H1 (cell line): ENCODE measurements around the gene DHRS7C. TPM values are rescaled to one million over a fixed set of nuclear protein-coding genes. Genes with fewer than 3 reads are reported as not detected.

ENCODE experiments used
- CTCF ChIA-PET: fragments of 300-600 bp; sonication (Branson Sonifier 250); formaldehyde crosslinking; loops from one replicate; lab custom pipeline; 2021; ENCODE audit not compliant: partially characterized antibody; lab: Charles Lee
- POLR2A ChIA-PET: fragments of 300-600 bp; sonication (Branson Sonifier 250); formaldehyde crosslinking; loops from one replicate; lab custom pipeline; 2021; ENCODE audit warnings: inconsistent platforms; ENCODE audit not compliant: partially characterized antibody; lab: Charles Lee
- DNase-seq, 2 experiments: peaks; one replicate each; pipeline versions ENCODE4 v3.0.0 to v3.0.0-alpha.2; 2010 to 2022; ENCODE audit warnings: low spot score in 2 of 2, low read depth in 1 of 2, mixed read lengths in 1 of 2
- FAIRE-seq: peaks from 2 replicates; lab custom pipeline; 2011; peaks lifted over from hg19 to GRCh38; lab: Jason Lieb, UNC
- H2AFZ ChIP-seq: 2 replicates; pipeline ENCODE4 v1.8.1; 2012; ENCODE audit warnings: low read length, inconsistent platforms
- H2AK5ac ChIP-seq: 2 replicates; pipeline ENCODE4 v1.6.1; 2013; ENCODE audit warnings: low read depth, low read length
- H2BK120ac ChIP-seq: replicated peaks from 2 replicates; pipeline ENCODE3; 2013; ENCODE audit warnings: low read depth, low read length, inconsistent platforms
- H2BK12ac ChIP-seq: 2 replicates; pipeline ENCODE4 v1.6.1; 2013; ENCODE audit warnings: low read depth, low read length
- H2BK15ac ChIP-seq: 2 replicates; pipeline ENCODE4 v1.6.1; 2013; ENCODE audit warnings: low read length
- H2BK20ac ChIP-seq: 2 replicates; pipeline ENCODE4 v1.6.1; 2013; ENCODE audit warnings: low read length
- H2BK5ac ChIP-seq: 2 replicates; pipeline ENCODE4 v1.6.1; 2013; ENCODE audit warnings: low read depth, low read length
- H3K14ac ChIP-seq: 2 replicates; pipeline ENCODE4 v1.6.1; 2013; ENCODE audit warnings: inconsistent platforms; ENCODE audit not compliant: insufficient read length
- H3K18ac ChIP-seq: 2 replicates; pipeline ENCODE4 v1.6.1; 2013; ENCODE audit warnings: low read length; ENCODE audit errors: extremely low read depth
- H3K23ac ChIP-seq: 2 replicates; pipeline ENCODE4 v1.6.1; 2013; ENCODE audit warnings: inconsistent platforms; ENCODE audit not compliant: insufficient read length
- H3K23me2 ChIP-seq: 2 replicates; pipeline ENCODE4 v1.6.1; 2013; ENCODE audit warnings: low read depth, low read length
- H3K27ac ChIP-seq: 2 replicates; pipeline ENCODE4 v1.6.1; 2011; ENCODE audit warnings: low read depth, low read length, inconsistent platforms
- H3K27me3 ChIP-seq, 4 experiments: replicated peaks in 1 of 4; 1 replicate in 1 of 4; 2 replicates in 3 of 4; pipeline versions ENCODE4 v1.6.1 to v1.8.1; 2011 to 2013; ENCODE audit warnings: low read length in 3 of 4, mild to moderate bottlenecking in 3 of 4, inconsistent platforms in 2 of 4, mixed read lengths in 2 of 4, moderate library complexity in 1 of 4; ENCODE audit not compliant: control insufficient read depth in 3 of 4, insufficient read depth in 3 of 4; ENCODE audit errors: extremely low read depth in 1 of 4
- H3K36me3 ChIP-seq, 4 experiments: 2 replicates each; pipeline versions ENCODE4 v1.6.1 to v1.8.1; 2011 to 2013; ENCODE audit warnings: mild to moderate bottlenecking in 4 of 4, low read length in 3 of 4, moderate library complexity in 2 of 4, control low read depth in 1 of 4, inconsistent platforms in 1 of 4; ENCODE audit not compliant: insufficient read depth in 4 of 4, control insufficient read depth in 2 of 4
- H3K4ac ChIP-seq: replicated peaks from 2 replicates; pipeline ENCODE3; 2013; ENCODE audit warnings: low read length, low read depth, mixed read lengths, inconsistent platforms; ENCODE audit not compliant: insufficient read length
- H3K4me1 ChIP-seq, 4 experiments: replicated peaks in 1 of 4; 1 replicate in 1 of 4; 2 replicates in 3 of 4; pipeline versions ENCODE4 v1.6.1 to v1.8.1; 2011 to 2013; ENCODE audit warnings: low read length in 3 of 4, inconsistent platforms in 2 of 4, mixed read lengths in 1 of 4; ENCODE audit not compliant: insufficient read depth in 4 of 4, control insufficient read depth in 3 of 4
- H3K4me2 ChIP-seq, 2 experiments: 2 replicates each; pipeline versions ENCODE4 v1.6.1 to v1.8.1; 2011 to 2013; ENCODE audit warnings: low read depth in 2 of 2, low read length in 2 of 2, control low read depth in 1 of 2, inconsistent platforms in 1 of 2, mild to moderate bottlenecking in 1 of 2; ENCODE audit not compliant: insufficient read depth in 1 of 2
- H3K4me3 ChIP-seq, 4 experiments: fragments of 200-600, 300-600 bp in 1 of 4; sonication (generic), shearing (Covaris generic), sonication (Bioruptor Twin) in 1 of 4; 2 replicates each; pipeline versions ENCODE4 v1.5.1 to v1.8.1; 2011 to 2016; ENCODE audit warnings: low read length in 4 of 4, low read depth in 3 of 4, control low read depth in 2 of 4, inconsistent platforms in 2 of 4, mild to moderate bottlenecking in 2 of 4, mixed read lengths in 1 of 4, moderate library complexity in 1 of 4; ENCODE audit not compliant: insufficient read depth in 2 of 4; ENCODE audit errors: extremely low read depth in 1 of 4
- H3K56ac ChIP-seq: replicated peaks from 2 replicates; pipeline ENCODE3; 2013; ENCODE audit warnings: low read depth, mild to moderate bottlenecking, mixed read lengths, low read length, inconsistent platforms; ENCODE audit not compliant: insufficient read length
- H3K79me1 ChIP-seq: 2 replicates; pipeline ENCODE4 v1.6.1; 2013; ENCODE audit warnings: low read depth, low read length, control low read depth
- H3K79me2 ChIP-seq, 2 experiments: 2 replicates each; pipeline versions ENCODE4 v1.6.1 to v1.8.1; 2012 to 2013; ENCODE audit warnings: low read length in 2 of 2, mild to moderate bottlenecking in 2 of 2, inconsistent platforms in 1 of 2; ENCODE audit not compliant: insufficient read depth in 2 of 2, control insufficient read depth in 1 of 2
- H3K9ac ChIP-seq, 4 experiments: replicated peaks in 1 of 4; 1 replicate in 1 of 4; 2 replicates in 3 of 4; pipeline versions ENCODE4 v1.6.1 to v1.8.1; 2011 to 2013; ENCODE audit warnings: low read depth in 3 of 4, low read length in 3 of 4, control low read depth in 2 of 4, mild to moderate bottlenecking in 2 of 4, moderate library complexity in 2 of 4, inconsistent platforms in 1 of 4; ENCODE audit errors: extremely low read depth in 1 of 4
- H3K9me3 ChIP-seq, 2 experiments: 2 replicates each; pipeline versions ENCODE4 v1.6.1 to v1.8.1; 2012 to 2013; ENCODE audit warnings: mild to moderate bottlenecking in 2 of 2, moderate library complexity in 2 of 2, control low read depth in 1 of 2, inconsistent platforms in 1 of 2, low read depth in 1 of 2, low read length in 1 of 2, mixed read lengths in 1 of 2; ENCODE audit not compliant: insufficient read depth in 2 of 2
- H4K20me1 ChIP-seq, 2 experiments: replicated peaks in 1 of 2; 2 replicates each; pipeline versions ENCODE3 to v1.8.1; 2011 to 2013; ENCODE audit warnings: inconsistent platforms in 2 of 2, low read length in 2 of 2, mild to moderate bottlenecking in 1 of 2; ENCODE audit not compliant: insufficient read depth in 2 of 2, control insufficient read depth in 1 of 2
- H4K5ac ChIP-seq: 2 replicates; pipeline ENCODE4 v1.6.1; 2013; ENCODE audit warnings: low read length, low read depth, mixed read lengths, inconsistent platforms; ENCODE audit not compliant: insufficient read length
- H4K8ac ChIP-seq: 2 replicates; pipeline ENCODE4 v1.8.0; 2013; ENCODE audit warnings: mild to moderate bottlenecking, moderate library complexity, low read length, inconsistent platforms; ENCODE audit not compliant: insufficient read depth; ENCODE audit errors: extremely low read depth
- H4K91ac ChIP-seq: replicated peaks from 2 replicates; pipeline ENCODE3; 2013; ENCODE audit warnings: low read length, mixed read lengths, inconsistent platforms; ENCODE audit not compliant: insufficient read length
- BRCA1 ChIP-seq: IDR thresholded peaks from 2 replicates; pipeline ENCODE4 v1.6.1; 2012; ENCODE audit warnings: low read depth, low read length, improper control_type of control experiment
- CBX8 ChIP-seq: fragments of 300-800, 300-1000 bp; sonication (generic); IDR thresholded peaks from 2 replicates; pipeline ENCODE4 v1.7.1; 2016; ENCODE audit warnings: low read depth, low read length, borderline replicate concordance
- KDM1A ChIP-seq: fragments of 200-600, 300-600 bp; sonication (generic); IDR thresholded peaks from 2 replicates; pipeline ENCODE4 v1.7.1; 2016; ENCODE audit warnings: mild to moderate bottlenecking, low read length, borderline replicate concordance
- NANOG ChIP-seq: IDR thresholded peaks from 2 replicates; pipeline ENCODE4 v1.6.1; 2011; ENCODE audit warnings: low read length, low read depth, mild to moderate bottlenecking, inconsistent platforms; ENCODE audit not compliant: insufficient read depth, poor library complexity, severe bottlenecking
- RAD21 ChIP-seq, 2 experiments: IDR thresholded peaks in 1 of 2; conservative IDR thresholded peaks in 1 of 2; 2 replicates each; pipeline ENCODE4 v1.6.1; 2011; ENCODE audit warnings: low read depth in 2 of 2, low read length in 2 of 2, improper control_type of control experiment in 1 of 2, inconsistent platforms in 1 of 2, mild to moderate bottlenecking in 1 of 2, moderate library complexity in 1 of 2
- RNF2 ChIP-seq: fragments of 200-900, 300-1000 bp; sonication (generic); IDR thresholded peaks from 2 replicates; pipeline ENCODE4 v1.7.1; 2016; ENCODE audit warnings: borderline replicate concordance, low read depth, mild to moderate bottlenecking, antibody characterized with exemption, low read length; ENCODE audit not compliant: poor library complexity, severe bottlenecking; ENCODE audit errors: missing control alignments
- SIN3A ChIP-seq, 2 experiments: IDR thresholded peaks in 1 of 2; conservative IDR thresholded peaks in 1 of 2; 2 replicates each; pipeline ENCODE4 v1.6.1; 2011 to 2012; ENCODE audit warnings: low read length in 2 of 2, improper control_type of control experiment in 1 of 2, low read depth in 1 of 2, mild to moderate bottlenecking in 1 of 2
- SP2 ChIP-seq: IDR thresholded peaks from 2 replicates; pipeline ENCODE4 v1.6.1; 2012; ENCODE audit warnings: mild to moderate bottlenecking, low read length, inconsistent platforms
- SRF ChIP-seq: IDR thresholded peaks from 2 replicates; pipeline ENCODE4 v1.6.1; 2011; ENCODE audit warnings: mild to moderate bottlenecking, low read depth, low read length, moderate library complexity
- TAF1 ChIP-seq: IDR thresholded peaks from 2 replicates; pipeline ENCODE4 v1.6.1; 2011; ENCODE audit warnings: mild to moderate bottlenecking, low read depth, low read length
- YY1 ChIP-seq: IDR thresholded peaks from 2 replicates; pipeline ENCODE4 v1.6.1; 2011; ENCODE audit warnings: low read depth, mild to moderate bottlenecking, low read length
- ZNF274 ChIP-seq: IDR thresholded peaks from 2 replicates; pipeline ENCODE4 v1.7.0; 2012; ENCODE audit warnings: low read length, borderline replicate concordance; ENCODE audit errors: extremely low read depth
- WGBS, 2 experiments: shearing (Covaris generic) in 1 of 2; methylation state at CpG; one replicate each; pipeline versions ENCODE4 v1.1.6 to v1.1.7; 2013 to 2015; ENCODE audit warnings: low lambda C conversion rate in 2 of 2, mixed read lengths in 2 of 2, inconsistent platforms in 1 of 2, low coverage in 1 of 2, missing lambda C conversion rate in 1 of 2; ENCODE audit not compliant: insufficient replicate concordance in 2 of 2, insufficient coverage in 1 of 2, insufficient read length in 1 of 2; ENCODE audit errors: extremely low coverage in 1 of 2, missing lambda C conversion rate in 1 of 2; 5-methylcytosine and 5-hydroxymethylcytosine counted together
- polyA plus RNA-seq, 7 experiments: library from polyadenylated mRNA; depleted of rRNA in 3 of 7; stranded (reverse) in 5 of 7; unstranded in 2 of 7; fragments of >200 nt in 5 of 7; fragments of 200-250 nt in 2 of 7; gene quantifications; 1 replicate in 5 of 7; 2 replicates in 1 of 7; 4 replicates in 1 of 7; pipeline versions ENCODE4 v1.2.1 to v1.2.3, GENCODE V29; 2011 to 2013; ENCODE audit warnings: missing spikeins in 2 of 7, mixed read lengths in 2 of 7
- total RNA-seq: library from RNA; stranded (reverse); fragmentation: NEBNext Ultra II Directional; extraction: Animal tissue kit (Norgen Biotek cat#: 25700); gene quantifications from 2 replicates; pipeline ENCODE4 v1.2.1, GENCODE V29; 2021

Gene DHRS7C
- total and polyA plus RNA-seq, 2 of the 8 experiments (the other 6 are each of a cell fraction or from before 2014, with no cell fraction given): not detected

DNA sequence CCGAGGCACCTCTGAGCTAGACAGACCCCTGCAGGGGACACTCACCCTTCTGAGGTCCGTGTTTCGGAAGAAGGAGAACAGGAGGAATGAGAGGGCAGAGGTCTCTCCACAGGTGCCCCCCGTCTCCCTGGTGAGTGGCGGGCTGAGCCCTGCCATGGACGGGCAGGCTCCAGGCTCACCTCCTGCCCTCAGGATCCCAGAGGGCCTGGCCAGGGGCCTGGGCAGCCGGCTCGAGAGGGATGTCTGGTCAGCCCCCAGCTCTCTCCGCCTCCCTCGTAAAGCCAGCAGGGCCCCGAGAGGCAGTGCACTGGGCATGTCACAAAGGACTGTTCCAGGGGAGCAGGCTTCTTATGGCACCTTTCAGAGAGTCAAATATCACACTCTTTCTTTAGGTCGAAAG is 62.8 kb downstream of the DHRS7C start:
- no peak overlapping the region for H4K8ac ChIP-seq
- no peak overlapping the region for H3K4me3 ChIP-seq
- H2AK5ac ChIP-seq: no peak overlapping the region
- POLR2A ChIA-PET: no interaction called here
- no peak overlapping the region for H4K91ac ChIP-seq
- H3K9me3 ChIP-seq: peaks cover 13 to 14% of the 10 kb centered on the region in 2 experiments; a peak in 3 of 4 replicates
- no peaks in the 10 kb centered on the region for H3K27me3 ChIP-seq
- no peak overlapping the region for H3K14ac ChIP-seq
- no peaks in the 10 kb centered on the region for H3K79me2 ChIP-seq
- TF ChIP-seq BRCA1 (no peak), KDM1A (no peak), SRF (no peak), NANOG (no peak), RNF2 (no peak), SIN3A (conservative IDR thresholded peaks at IDR 0.05 in 1 of 2, IDR thresholded peaks at IDR 0.05 in 1 of 2; ENCODE audit: low read depth in 1 of 2, low read length in 2 of 2) (no peak), RAD21 (IDR thresholded peaks at IDR 0.05 in 1 of 2, conservative IDR thresholded peaks at IDR 0.05 in 1 of 2; ENCODE audit: low read depth in 2 of 2, low read length in 2 of 2) (no peak), YY1 (no peak), ZNF274 (no peak), TAF1 (no peak), CBX8 (no peak), SP2 (no peak)
- FAIRE-seq (no peak), DNase-seq (no peak)
- CTCF ChIA-PET: interaction anchor here (0.6 to 5.3 kb wide), 31 partner anchors 10 to 1660 kb away, joined by 3 to 20 read pairs (median 4); no protein-coding TSS in a partner anchor
- H3K4ac ChIP-seq: no peak overlapping the region
- no peak overlapping the region for H3K56ac ChIP-seq
- no peak overlapping the region for H3K9ac ChIP-seq
- peaks cover 0 to 3% (median 0%) of the 10 kb centered on the region in 4 experiments; a peak in 1 of 8 replicates for H3K36me3 ChIP-seq
- H3K18ac ChIP-seq: no peak overlapping the region
- H2BK15ac ChIP-seq: no peak overlapping the region
- H2BK120ac ChIP-seq: no peak overlapping the region
- 96% methylated on average over 11 of the region's 12 CpGs; no CpG with 5 or more reads in 1 of the 2 experiments for WGBS, 2 experiments
- no peaks in the 10 kb centered on the region for H3K79me1 ChIP-seq
- H2BK20ac ChIP-seq: no peak overlapping the region
- H3K23me2 ChIP-seq: no peaks in the 10 kb centered on the region
- H4K20me1 ChIP-seq: peaks cover 0 to 2% of the 10 kb centered on the region in 2 experiments
- no peak overlapping the region for H3K4me2 ChIP-seq
- H4K5ac ChIP-seq: no peak overlapping the region
- H2BK12ac ChIP-seq: no peak overlapping the region
- H3K27ac ChIP-seq: no peak overlapping the region
- no peak overlapping the region for H3K23ac ChIP-seq
- no peak overlapping the region for H2BK5ac ChIP-seq
- H3K4me1 ChIP-seq: no peaks in the 10 kb centered on the region
- no peak overlapping the region for H2AFZ ChIP-seq
